PC-9 (cell line): ENCODE results near the gene FJX1. TPM values are rescaled to one million over a fixed set of nuclear protein-coding genes. Genes with fewer than 3 reads are reported as not detected.

Experiments used
- BruUV-seq: library from RNA; stranded (reverse); fragments of 400-500 nt; replicated peaks from 2 replicates; lab custom pipeline; 2021; lab: Mats Ljungman, UMichigan
- CTCF ChIA-PET: fragments of 300-600 bp; sonication (Branson Sonifier 250); formaldehyde crosslinking; loops from one replicate; lab custom pipeline; 2022; ENCODE audit warnings: antibody characterized with exemption; lab: Charles Lee
- POLR2A ChIA-PET: fragments of 300-600 bp; sonication (Branson Sonifier 250); formaldehyde crosslinking; loops from one replicate; lab custom pipeline; 2022; ENCODE audit warnings: antibody characterized with exemption; ENCODE audit not compliant: unreplicated experiment; lab: Charles Lee
- DNase-seq, 2 experiments: peaks; one replicate each; pipeline versions ENCODE4 v3.0.0 to v3.0.0-alpha.2; 2015 to 2022; ENCODE audit warnings: mixed read lengths in 1 of 2
- H2AFZ ChIP-seq: fragments of 200-600 bp; sonication (generic); 2 replicates; pipeline ENCODE4 v1.8.1; 2017; ENCODE audit warnings: antibody characterized with exemption
- H3F3A ChIP-seq: fragments of 200-600 bp; sonication (generic); 2 replicates; pipeline ENCODE4 v1.8.1; 2017; ENCODE audit warnings: antibody characterized with exemption, mild to moderate bottlenecking, low read depth; ENCODE audit not compliant: insufficient read depth
- H3K27ac ChIP-seq: fragments of 200-600 bp; sonication (generic); 2 replicates; pipeline ENCODE4 v1.6.1; 2016; ENCODE audit warnings: mixed run types
- H3K27me3 ChIP-seq: fragments of 200-600 bp; sonication (generic); 2 replicates; pipeline ENCODE4 v1.6.1; 2016; ENCODE audit warnings: low read depth, mixed run types; ENCODE audit not compliant: insufficient read depth
- H3K36me3 ChIP-seq: fragments of 200-600 bp; sonication (generic); 2 replicates; pipeline ENCODE4 v1.6.1; 2016; ENCODE audit warnings: low read depth, mixed run types
- H3K4me1 ChIP-seq: fragments of 200-600 bp; sonication (generic); replicated peaks from 2 replicates; pipeline ENCODE4 v1.6.1; 2016; ENCODE audit warnings: mixed run types; ENCODE audit not compliant: insufficient read depth
- H3K4me2 ChIP-seq: fragments of 200-600 bp; sonication (generic); 2 replicates; pipeline ENCODE4 v1.6.1; 2017; ENCODE audit warnings: mixed run types
- H3K4me3 ChIP-seq: fragments of 200-600 bp; sonication (generic); 2 replicates; pipeline ENCODE4 v1.6.1; 2016; ENCODE audit warnings: mixed run types
- H3K79me2 ChIP-seq: fragments of 200-600 bp; sonication (generic); 2 replicates; pipeline ENCODE4 v1.6.1; 2017; ENCODE audit warnings: low read depth, mixed run types
- H3K9me2 ChIP-seq: fragments of 200-600 bp; sonication (generic); 2 replicates; pipeline ENCODE4 v1.8.1; 2017; ENCODE audit warnings: mild to moderate bottlenecking; ENCODE audit not compliant: insufficient read depth
- H3K9me3 ChIP-seq: fragments of 200-600 bp; sonication (generic); 2 replicates; pipeline ENCODE4 v1.8.1; 2016; ENCODE audit warnings: low read depth; ENCODE audit not compliant: insufficient read depth
- H4K20me1 ChIP-seq: fragments of 200-600 bp; sonication (generic); 2 replicates; pipeline ENCODE4 v1.8.1; 2017; ENCODE audit not compliant: insufficient read depth
- EZH2 ChIP-seq: fragments of 200-600 bp; sonication (generic); IDR thresholded peaks from 2 replicates; pipeline ENCODE4 v1.8.0; 2017; ENCODE audit warnings: antibody characterized with exemption, low read depth
- intact Hi-C: fragments of 100-400 bp; cut with micrococcal nuclease; formaldehyde crosslinking; loops from one replicate; pipeline ENCODE4 v1.10.0; 2022; ENCODE audit not compliant: unreplicated experiment
- total RNA-seq: library from RNA; stranded (reverse); gene quantifications from 2 replicates; pipeline ENCODE4 v1.2.3, GENCODE V29; 2021
- TF ChIP-seq, protein P1 (sequence below): fragments of 200-600 bp; sonication (generic); conservative IDR thresholded peaks from 2 replicates; pipeline ENCODE4 v1.6.1; 2017; ENCODE audit warnings: mixed run types, antibody characterized with exemption, mild to moderate bottlenecking, moderate library complexity

The FJX1 gene
- total RNA-seq, 1 experiment from 2014 or later, result 14.8 TPM

DNA sequence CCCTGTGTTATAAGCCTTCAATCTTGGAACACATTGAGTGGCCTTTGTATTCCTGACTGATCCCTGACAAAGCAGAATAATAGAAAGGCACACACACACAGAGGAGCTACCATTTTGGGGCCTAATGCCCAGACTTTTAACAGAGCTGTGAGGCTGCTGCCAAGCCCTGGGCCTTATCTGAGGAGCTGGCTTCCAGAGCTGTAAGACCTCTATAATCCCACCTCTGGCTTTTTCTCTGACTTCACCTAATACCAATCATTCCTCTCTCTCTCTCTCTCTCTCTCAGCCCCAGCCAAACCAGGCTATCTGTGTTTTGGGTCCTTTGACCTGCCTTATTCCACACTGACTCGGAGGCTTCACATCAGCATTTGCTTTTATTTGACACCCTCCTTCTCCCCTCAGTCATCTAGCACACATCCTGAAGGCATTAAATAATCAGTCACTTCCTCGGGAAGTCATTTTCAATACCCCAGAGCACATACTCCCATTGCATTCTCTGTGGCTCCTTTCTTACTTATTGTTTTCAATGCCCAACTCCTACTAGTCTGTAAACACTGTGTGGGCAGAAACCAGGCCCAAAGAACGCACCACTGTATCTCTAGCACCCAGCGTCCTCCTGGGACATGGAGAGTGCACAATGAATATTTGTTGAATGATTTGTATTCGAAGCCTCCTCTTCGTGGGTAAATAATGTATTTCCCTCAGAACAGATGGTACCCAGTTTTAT is 23.1 kb downstream of the FJX1 start:
- ChIA-PET CTCF (no interaction called here), POLR2A (no interaction called here)
- intact Hi-C loops, result no loop called here
- no peak overlapping the region for H3K4me3 ChIP-seq
- no TSS peak for BruUV-seq
- no peaks in the 10 kb centered on the region for H3K27me3 ChIP-seq
- no peak overlapping the region for H3K4me2 ChIP-seq
- no peak for DNase-seq
- H3K36me3 ChIP-seq, result no peaks in the 10 kb centered on the region
- no peaks in the 10 kb centered on the region for H3K9me2 ChIP-seq
- no peaks in the 10 kb centered on the region for H3F3A ChIP-seq
- H3K4me1 ChIP-seq, result peaks cover 15% of the 10 kb centered on the region
- no peak overlapping the region for H3K27ac ChIP-seq
- no peaks in the 10 kb centered on the region for H3K9me3 ChIP-seq
- H4K20me1 ChIP-seq, result no peaks in the 10 kb centered on the region
- no peak for TF ChIP-seq EZH2
- TF ChIP-seq, protein P1, sequence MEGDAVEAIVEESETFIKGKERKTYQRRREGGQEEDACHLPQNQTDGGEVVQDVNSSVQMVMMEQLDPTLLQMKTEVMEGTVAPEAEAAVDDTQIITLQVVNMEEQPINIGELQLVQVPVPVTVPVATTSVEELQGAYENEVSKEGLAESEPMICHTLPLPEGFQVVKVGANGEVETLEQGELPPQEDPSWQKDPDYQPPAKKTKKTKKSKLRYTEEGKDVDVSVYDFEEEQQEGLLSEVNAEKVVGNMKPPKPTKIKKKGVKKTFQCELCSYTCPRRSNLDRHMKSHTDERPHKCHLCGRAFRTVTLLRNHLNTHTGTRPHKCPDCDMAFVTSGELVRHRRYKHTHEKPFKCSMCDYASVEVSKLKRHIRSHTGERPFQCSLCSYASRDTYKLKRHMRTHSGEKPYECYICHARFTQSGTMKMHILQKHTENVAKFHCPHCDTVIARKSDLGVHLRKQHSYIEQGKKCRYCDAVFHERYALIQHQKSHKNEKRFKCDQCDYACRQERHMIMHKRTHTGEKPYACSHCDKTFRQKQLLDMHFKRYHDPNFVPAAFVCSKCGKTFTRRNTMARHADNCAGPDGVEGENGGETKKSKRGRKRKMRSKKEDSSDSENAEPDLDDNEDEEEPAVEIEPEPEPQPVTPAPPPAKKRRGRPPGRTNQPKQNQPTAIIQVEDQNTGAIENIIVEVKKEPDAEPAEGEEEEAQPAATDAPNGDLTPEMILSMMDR, result no peak
- no peaks in the 10 kb centered on the region for H3K79me2 ChIP-seq
- no peak overlapping the region for H2AFZ ChIP-seq

DNA sequence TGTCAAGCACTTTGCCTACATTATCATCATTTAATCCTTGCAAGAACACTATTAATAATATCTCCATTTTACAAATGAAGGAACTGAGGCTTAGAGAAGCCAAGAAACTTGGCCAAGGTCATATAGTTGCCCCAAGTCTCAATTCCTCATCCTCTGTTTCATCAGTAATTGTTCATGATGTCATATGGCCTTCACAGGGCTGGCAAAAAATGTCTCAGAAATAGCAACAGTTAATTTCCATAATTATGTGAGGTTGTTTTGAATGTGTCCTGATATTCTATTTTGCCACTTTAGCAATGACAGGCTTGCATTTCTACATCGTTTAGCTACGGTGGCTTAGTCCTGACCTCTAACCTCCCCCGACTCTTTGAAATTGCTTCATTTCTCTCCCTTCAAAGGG is 23.7 kb downstream of the FJX1 start:
- H3F3A ChIP-seq, result no peaks in the 10 kb centered on the region
- H3K4me1 ChIP-seq, result peaks cover 15% of the 10 kb centered on the region
- H3K4me2 ChIP-seq, result no peak overlapping the region
- H3K27ac ChIP-seq, result no peak overlapping the region
- CTCF ChIA-PET, result no interaction called here
- BruUV-seq, result no TSS peak
- H2AFZ ChIP-seq, result no peak overlapping the region
- H3K79me2 ChIP-seq, result no peaks in the 10 kb centered on the region
- H3K4me3 ChIP-seq, result no peak overlapping the region
- H3K36me3 ChIP-seq, result no peaks in the 10 kb centered on the region
- H3K9me3 ChIP-seq, result no peaks in the 10 kb centered on the region
- H3K9me2 ChIP-seq, result no peaks in the 10 kb centered on the region
- no peak for DNase-seq
- intact Hi-C loops, result no loop called here
- no peaks in the 10 kb centered on the region for H4K20me1 ChIP-seq
- no peaks in the 10 kb centered on the region for H3K27me3 ChIP-seq
- TF ChIP-seq, protein P1, result no peak
- no peak for TF ChIP-seq EZH2
- POLR2A ChIA-PET, result no interaction called here

DNA sequence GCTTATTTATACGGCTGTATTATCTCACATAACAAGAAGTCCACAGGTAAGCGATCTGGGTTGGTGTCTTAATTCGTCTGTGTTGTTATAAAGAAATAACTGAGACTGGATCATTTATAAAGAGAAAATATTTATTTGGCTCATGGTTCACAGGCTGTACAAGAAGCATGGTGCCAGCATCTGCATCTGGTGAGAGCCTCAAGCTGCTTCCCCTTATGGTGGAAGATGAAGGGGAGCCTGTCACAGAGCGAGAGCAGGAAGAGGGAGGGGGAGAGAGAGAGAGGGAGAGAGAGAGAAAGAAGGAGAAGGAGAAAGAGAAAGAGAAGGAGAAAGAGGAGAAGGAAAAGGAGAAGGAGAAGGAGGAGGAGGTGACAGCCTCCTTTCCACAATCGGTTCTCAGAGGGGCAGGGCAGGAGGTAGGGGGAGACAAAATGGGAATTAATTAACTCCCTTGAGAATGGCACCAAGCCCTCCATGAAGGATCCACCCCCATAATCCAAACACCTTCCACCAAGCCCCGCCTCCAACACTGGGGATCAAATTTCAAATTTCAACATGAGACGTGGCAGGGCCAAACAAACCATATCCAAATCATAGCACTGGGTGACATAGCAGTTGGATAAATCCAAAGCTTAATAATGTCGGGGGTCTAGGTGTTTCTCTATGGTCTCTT is 29.3 kb downstream of the FJX1 start:
- Histone ChIP-seq H4K20me1 (no peaks in the 10 kb centered on the region), H3K27ac (no peak overlapping the region), H3F3A (no peaks in the 10 kb centered on the region), H3K9me2 (no peaks in the 10 kb centered on the region), H2AFZ (no peak overlapping the region), H3K4me3 (no peak overlapping the region), H3K9me3 (no peaks in the 10 kb centered on the region), H3K79me2 (no peaks in the 10 kb centered on the region), H3K27me3 (no peaks in the 10 kb centered on the region), H3K36me3 (no peaks in the 10 kb centered on the region), H3K4me1 (0 out of 2 replicates have a peak, but pooled peaks cover 4% of the 10 kb centered on the region), H3K4me2 (peak overlapping the region; percentile 26; the same call in 1 of the 2 replicates)
- intact Hi-C loops, result no loop called here
- BruUV-seq, result no TSS peak
- ChIA-PET POLR2A (no interaction called here), CTCF (interaction anchor here (0.7 kb wide), 1 partner anchor 154 kb away, joined by 7 read pairs; no protein-coding TSS in a partner anchor)
- TF ChIP-seq, protein P1, result no peak
- no peak for TF ChIP-seq EZH2
- peak in 1 of 2 experiments; percentile 11 for DNase-seq
